Measurements from ENCODE around the gene NECAB2.

- TF ChIP-seq CTCF (IDR thresholded peaks at IDR 0.05; ENCODE audit: insufficient read depth, low read length) (no peak), SPI1 (IDR thresholded peaks at IDR 0.05; ENCODE audit: borderline replicate concordance, low read depth) (no peak), POLR2AphosphoS5 (IDR thresholded peaks at IDR 0.05; ENCODE audit: low read depth) (no peak), GABPA (IDR thresholded peaks at IDR 0.05; ENCODE audit: low read depth) (no peak), REST (IDR thresholded peaks at IDR 0.05; ENCODE audit: insufficient replicate concordance, low read depth) (no peak)
Observed at GRCh38 chr16:83970430-83970815, 2.4 kb downstream of the NECAB2 start.
